SK-N-SH treated with all-trans-retinoic acid at 6 μM for 48 hours (cell line): ENCODE measurements around the gene SLC26A1.

Experiments
- ATAC-seq: fragments of 200-7000 bp; cut with Tn5 transposase; 3 replicates; pipeline ENCODE4 v1.9.1; 2020; ENCODE audit warnings: mild to moderate bottlenecking, moderate library complexity
- ARNTL ChIP-seq: fragments of 450-650 bp; formaldehyde crosslinking; IDR thresholded peaks from 2 replicates; pipeline ENCODE4 v1.5.0; 2020; ENCODE audit warnings: low read depth, mild to moderate bottlenecking, moderate library complexity, borderline replicate concordance
- CREB5 ChIP-seq: fragments of 250-450 bp; sonication (Bioruptor Pico); IDR thresholded peaks from 2 replicates; pipeline ENCODE4 v1.5.1; 2020; ENCODE audit warnings: low read depth, mild to moderate bottlenecking, moderate library complexity
- CSDC2 ChIP-seq: fragments of 250-450 bp; sonication (Bioruptor Pico); IDR thresholded peaks from 2 replicates; pipeline ENCODE4 v1.5.0; 2020; ENCODE audit warnings: mild to moderate bottlenecking, moderate library complexity
- CSRNP3 ChIP-seq: fragments of 250-450 bp; sonication (Bioruptor Pico); IDR thresholded peaks from 2 replicates; pipeline ENCODE4 v1.5.1; 2021; ENCODE audit warnings: mild to moderate bottlenecking, moderate library complexity
- GLIS3 ChIP-seq: fragments of 250-450 bp; sonication (Bioruptor Pico); IDR thresholded peaks from 2 replicates; pipeline ENCODE4 v1.5.0; 2020; ENCODE audit warnings: mild to moderate bottlenecking, moderate library complexity
- ISL1 ChIP-seq: fragments of 250-450 bp; sonication (Bioruptor Pico); IDR thresholded peaks from 2 replicates; pipeline ENCODE4 v2.1.2; 2022; ENCODE audit warnings: mild to moderate bottlenecking, moderate library complexity
- PATZ1 ChIP-seq: fragments of 250-450 bp; sonication (Bioruptor Pico); IDR thresholded peaks from 2 replicates; pipeline ENCODE4 v1.8.0; 2020; ENCODE audit warnings: mild to moderate bottlenecking, moderate library complexity, borderline replicate concordance
- POU6F1 ChIP-seq: fragments of 250-450 bp; sonication (Bioruptor Pico); IDR thresholded peaks from 2 replicates; pipeline ENCODE4 v1.8.0; 2021; ENCODE audit warnings: low read depth, mild to moderate bottlenecking, moderate library complexity, borderline replicate concordance
- TCF4 ChIP-seq: fragments of 250-450 bp; sonication (Bioruptor Pico); IDR thresholded peaks from 2 replicates; pipeline ENCODE4 v1.8.0; 2021; ENCODE audit warnings: mild to moderate bottlenecking, moderate library complexity, borderline replicate concordance
- TOX ChIP-seq: fragments of 250-450 bp; sonication (Bioruptor Pico); IDR thresholded peaks from 2 replicates; pipeline ENCODE4 v1.8.0; 2021; ENCODE audit warnings: mild to moderate bottlenecking, moderate library complexity, borderline replicate concordance
- ZC3H10 ChIP-seq: fragments of 250-450 bp; sonication (Bioruptor Pico); IDR thresholded peaks from 2 replicates; pipeline ENCODE4 v1.5.1; 2021; ENCODE audit warnings: mild to moderate bottlenecking, moderate library complexity
- ZNF565 ChIP-seq: fragments of 450-650 bp; formaldehyde crosslinking; conservative IDR thresholded peaks from 2 replicates; pipeline ENCODE4 v1.5.0; 2020; ENCODE audit warnings: low read depth, mild to moderate bottlenecking, moderate library complexity
- ZNF70 ChIP-seq: fragments of 450-650 bp; formaldehyde crosslinking; IDR thresholded peaks from 2 replicates; pipeline ENCODE4 v1.5.0; 2020; ENCODE audit warnings: mild to moderate bottlenecking, moderate library complexity
- TF ChIP-seq, protein P1 (sequence below): fragments of 250-450 bp; sonication (Bioruptor Pico); IDR thresholded peaks from 2 replicates; pipeline ENCODE4 v1.5.0; 2020; ENCODE audit warnings: mild to moderate bottlenecking, moderate library complexity

SLC26A1 gene

DNA sequence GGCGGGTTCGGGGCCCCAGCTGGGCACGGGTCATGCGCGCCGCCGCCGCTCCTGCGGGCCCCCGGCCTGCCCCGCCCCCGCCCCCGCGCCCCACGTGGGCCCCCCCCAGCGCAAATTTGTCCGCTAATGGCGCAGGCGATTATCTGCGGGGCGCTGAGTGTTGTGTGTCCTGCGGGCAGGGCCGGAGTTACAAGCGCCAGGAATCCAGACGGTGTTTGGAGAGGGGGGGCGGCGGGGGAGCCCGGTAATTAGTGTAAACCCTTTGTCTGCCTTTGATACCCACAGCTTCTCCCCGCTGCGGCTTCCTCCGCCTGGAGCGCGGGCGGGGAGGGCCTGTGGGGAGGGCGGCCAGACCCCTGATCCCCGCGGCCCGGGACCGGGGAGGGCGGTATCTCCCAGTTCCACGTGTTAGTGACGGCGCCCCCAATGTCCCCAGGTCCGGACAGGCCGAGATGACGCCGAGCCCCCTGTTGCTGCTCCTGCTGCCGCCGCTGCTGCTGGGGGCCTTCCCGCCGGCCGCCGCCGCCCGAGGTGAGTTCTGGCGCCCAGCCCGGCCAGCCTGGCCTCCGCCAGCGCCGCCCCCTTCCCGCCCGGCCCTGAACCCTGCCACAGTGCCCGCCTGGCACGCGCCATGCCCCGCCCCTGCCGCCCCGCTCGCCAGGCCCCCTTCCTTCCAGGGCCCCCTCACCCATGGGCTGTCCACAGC, 19.0 kb upstream of the SLC26A1 start:
- no peak for ATAC-seq
- TF ChIP-seq ZNF70 (CRISPR knock-in tag), result no peak
- TF ChIP-seq PATZ1 (CRISPR knock-in tag), result peak; percentile 55; the same call in 1 of the 2 replicates
- TF ChIP-seq, all 23 proteins: peak for 1

DNA sequence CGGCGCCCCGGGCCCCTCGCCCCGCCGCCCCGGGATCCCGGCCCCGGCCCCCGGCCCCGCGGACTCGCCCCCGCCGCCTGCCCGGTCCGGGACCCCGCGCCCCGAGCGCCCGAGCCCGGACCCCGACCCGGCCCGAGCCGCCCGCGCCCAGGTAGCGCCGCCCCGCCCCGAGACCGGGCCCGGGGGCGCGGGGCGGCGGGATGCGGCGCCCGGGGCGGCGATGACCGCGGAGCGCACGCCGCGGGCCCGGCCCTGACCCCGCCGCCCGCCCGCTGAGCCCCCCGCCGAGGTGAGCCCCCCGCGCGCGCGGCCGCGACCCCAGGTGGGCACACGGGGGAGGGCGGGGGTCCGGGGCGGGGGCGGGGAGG, 18.4 kb upstream of the SLC26A1 start:
- TF ChIP-seq ZNF565 (CRISPR knock-in tag) (no peak), CSRNP3 (CRISPR knock-in tag) (no peak)
- TF ChIP-seq, all 23 proteins: peak for 0
- ATAC-seq, result no peak

DNA sequence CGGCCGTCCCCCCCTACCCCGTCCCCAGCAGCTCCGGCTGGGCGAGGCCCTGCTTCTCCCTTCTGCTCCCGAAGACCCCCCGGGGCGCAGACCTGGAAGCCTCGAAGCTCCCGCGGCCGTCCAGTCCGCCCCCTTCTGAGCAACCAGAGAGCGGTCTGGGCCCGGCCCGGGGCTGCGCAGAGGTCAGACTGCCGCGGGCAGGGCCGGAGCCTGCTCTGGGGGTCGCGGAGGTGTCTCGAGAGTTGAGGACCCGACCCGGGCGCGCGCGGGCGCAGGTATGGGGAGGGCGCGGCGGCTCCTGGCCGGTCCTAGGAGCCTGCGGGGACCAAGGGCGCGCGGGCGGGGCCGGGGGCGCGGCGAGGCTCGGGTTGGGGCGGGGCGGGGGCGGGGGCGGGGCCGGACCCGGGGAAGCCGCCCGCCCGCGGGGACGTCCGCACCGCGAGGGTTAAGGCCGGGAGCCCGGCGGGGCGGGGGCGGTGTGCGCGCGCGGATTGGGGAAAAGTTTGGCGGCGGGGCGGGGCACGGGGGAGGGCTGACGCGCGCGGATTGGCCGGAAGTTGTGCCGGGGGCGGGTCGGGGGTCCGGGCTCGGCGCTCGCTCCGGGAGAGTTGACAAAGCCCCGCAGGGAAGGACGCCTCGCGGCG, 17.9 kb upstream of the SLC26A1 start, which contains the start of gene FGFRL1:
FGFRL1 (plus strand) TSS at position 605 of the 644 bp plus-strand sequence. CDS start 860 bp downstream, outside the sequence.
- ATAC-seq, result peak; percentile 51
- TF ChIP-seq POU6F1 (CRISPR knock-in tag), result no peak
- no peak for TF ChIP-seq ISL1 (CRISPR knock-in tag)
- TF ChIP-seq GLIS3, result no peak
- TF ChIP-seq ZC3H10 (CRISPR knock-in tag), result no peak
- no peak for TF ChIP-seq CSDC2 (CRISPR knock-in tag)
- TF ChIP-seq ZNF70 (CRISPR knock-in tag), result no peak
- TF ChIP-seq ZNF565 (CRISPR knock-in tag), result no peak
- no peak for TF ChIP-seq CSRNP3 (CRISPR knock-in tag)
- TF ChIP-seq, protein P1, sequence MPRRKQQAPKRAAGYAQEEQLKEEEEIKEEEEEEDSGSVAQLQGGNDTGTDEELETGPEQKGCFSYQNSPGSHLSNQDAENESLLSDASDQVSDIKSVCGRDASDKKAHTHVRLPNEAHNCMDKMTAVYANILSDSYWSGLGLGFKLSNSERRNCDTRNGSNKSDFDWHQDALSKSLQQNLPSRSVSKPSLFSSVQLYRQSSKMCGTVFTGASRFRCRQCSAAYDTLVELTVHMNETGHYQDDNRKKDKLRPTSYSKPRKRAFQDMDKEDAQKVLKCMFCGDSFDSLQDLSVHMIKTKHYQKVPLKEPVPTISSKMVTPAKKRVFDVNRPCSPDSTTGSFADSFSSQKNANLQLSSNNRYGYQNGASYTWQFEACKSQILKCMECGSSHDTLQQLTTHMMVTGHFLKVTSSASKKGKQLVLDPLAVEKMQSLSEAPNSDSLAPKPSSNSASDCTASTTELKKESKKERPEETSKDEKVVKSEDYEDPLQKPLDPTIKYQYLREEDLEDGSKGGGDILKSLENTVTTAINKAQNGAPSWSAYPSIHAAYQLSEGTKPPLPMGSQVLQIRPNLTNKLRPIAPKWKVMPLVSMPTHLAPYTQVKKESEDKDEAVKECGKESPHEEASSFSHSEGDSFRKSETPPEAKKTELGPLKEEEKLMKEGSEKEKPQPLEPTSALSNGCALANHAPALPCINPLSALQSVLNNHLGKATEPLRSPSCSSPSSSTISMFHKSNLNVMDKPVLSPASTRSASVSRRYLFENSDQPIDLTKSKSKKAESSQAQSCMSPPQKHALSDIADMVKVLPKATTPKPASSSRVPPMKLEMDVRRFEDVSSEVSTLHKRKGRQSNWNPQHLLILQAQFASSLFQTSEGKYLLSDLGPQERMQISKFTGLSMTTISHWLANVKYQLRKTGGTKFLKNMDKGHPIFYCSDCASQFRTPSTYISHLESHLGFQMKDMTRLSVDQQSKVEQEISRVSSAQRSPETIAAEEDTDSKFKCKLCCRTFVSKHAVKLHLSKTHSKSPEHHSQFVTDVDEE (CRISPR knock-in tag), result no peak
- no peak for TF ChIP-seq TOX (CRISPR knock-in tag)
- no peak for TF ChIP-seq TCF4 (CRISPR knock-in tag)
- no peak for TF ChIP-seq CREB5
- no peak for TF ChIP-seq ARNTL
- TF ChIP-seq, all 23 proteins: peak for 0
